Mucosa of descending colon (tissue), 3 donors: ENCODE measurements around the gene PRKAR1B. TPM values are rescaled to one million over a fixed set of nuclear protein-coding genes. Genes with fewer than 3 reads are reported as not detected.
"Not testable (repeated sequence)": the region's sequence is repeated elsewhere in the genome, so short reads cannot be mapped to it uniquely, and the experiment has no call there.

Experiments
- ATAC-seq: fragments of 200-7000 bp; cut with Tn5 transposase; one replicate; pipeline ENCODE4 v1.9.1; 2020; ENCODE audit warnings: mild to moderate bottlenecking, moderate library complexity
- DNase-seq, 3 donors: peaks; one replicate each; pipeline ENCODE4 v3.0.0-alpha.2; 2020
- H3K36me3 ChIP-seq: fragments of 200-600 bp; one replicate; pipeline ENCODE4 v1.8.0; 2021; ENCODE audit warnings: low read depth, mild to moderate bottlenecking
- H3K4me1 ChIP-seq: fragments of 200-600 bp; one replicate; pipeline ENCODE4 v1.8.0; 2021; ENCODE audit warnings: low read depth, mild to moderate bottlenecking
- H3K4me3 ChIP-seq: fragments of 200-600 bp; one replicate; pipeline ENCODE4 v1.8.0; 2021; ENCODE audit warnings: mild to moderate bottlenecking
- H3K9me3 ChIP-seq: fragments of 200-600 bp; one replicate; pipeline ENCODE4 v1.8.0; 2021; ENCODE audit warnings: mild to moderate bottlenecking
- CTCF ChIP-seq: fragments of 200-600 bp; IDR thresholded peaks from one replicate; pipeline ENCODE4 v1.8.0; 2022; ENCODE audit warnings: antibody characterized with exemption, mild to moderate bottlenecking
- intact Hi-C, 2 donors: fragments of 100-400 bp; cut with DNase I in 1 of 2; cut with micrococcal nuclease in 1 of 2; formaldehyde crosslinking; loops; one replicate each; pipeline versions ENCODE4 v1.11.0 to v1.11.1; 2022; cut with DNase I, micrococcal nuclease
- total RNA-seq, 3 donors: library from RNA; stranded (reverse); fragmentation: NEBNext Ultra II Directional in 2 of 3; extraction: Animal tissue kit (Norgen Biotek cat#: 25700) in 2 of 3; gene quantifications; one replicate each; pipeline versions ENCODE4 v1.2.1 to v1.2.4, GENCODE V29; 2021 to 2023
- donor health status: DM: no; HTN: no; CAD: no; lungs with moderate emphysema.
- donor health status: DM: no; HTN: no; CAD: no.
- donor health status: DM: no; HTN: yes; CAD: no.

The PRKAR1B gene
- total RNA-seq, 3 donors from 2014 or later: 10.1 to 24.5 (median 24.4) TPM

GRCh38 chr7:747186-747585 is 20.1 kb upstream of the PRKAR1B start:
- Histone ChIP-seq H3K36me3 (no peaks in the 10 kb centered on the region), H3K4me1 (no peaks in the 10 kb centered on the region), H3K9me3 (no peaks in the 10 kb centered on the region), H3K4me3 (no peak overlapping the region)
- ATAC-seq: no peak
- TF ChIP-seq CTCF: no peak
- DNase-seq: peak in 2 of 3 donors; percentile 11 to 15
- intact Hi-C loops: no loop called here

GRCh38 chr7:746155-747061 is 19.3 kb upstream of the PRKAR1B start:
- Histone ChIP-seq H3K4me1 (no peaks in the 10 kb centered on the region), H3K9me3 (no peaks in the 10 kb centered on the region), H3K4me3 (no peak overlapping the region), H3K36me3 (no peaks in the 10 kb centered on the region)
- TF ChIP-seq CTCF: no peak
- DNase-seq: peak in 2 of 3 donors; percentile 6 to 44
- intact Hi-C loops: no loop called here
- ATAC-seq: no peak

GRCh38 chr7:745431-746154 is 18.5 kb upstream of the PRKAR1B start:
- intact Hi-C loops: no loop called here
- no peak overlapping the region for H3K4me3 ChIP-seq
- H3K4me1 ChIP-seq: no peaks in the 10 kb centered on the region
- no peaks in the 10 kb centered on the region for H3K36me3 ChIP-seq
- TF ChIP-seq CTCF: no peak
- no peaks in the 10 kb centered on the region for H3K9me3 ChIP-seq
- no peak for ATAC-seq
- DNase-seq: no peak

GRCh38 chr7:744854-745430 is 17.9 kb upstream of the PRKAR1B start:
- no peaks in the 10 kb centered on the region for H3K9me3 ChIP-seq
- no peaks in the 10 kb centered on the region for H3K36me3 ChIP-seq
- no peak overlapping the region for H3K4me3 ChIP-seq
- no peak for ATAC-seq
- no peak for TF ChIP-seq CTCF
- intact Hi-C loops: no loop called here
- H3K4me1 ChIP-seq: no peaks in the 10 kb centered on the region
- peak in 1 of 3 donors; percentile 31 for DNase-seq

GRCh38 chr7:744128-744520 is 17.0 kb upstream of the PRKAR1B start:
- ATAC-seq, intact Hi-C loops, H3K36me3 ChIP-seq, DNase-seq, H3K9me3 ChIP-seq, H3K4me1 ChIP-seq, H3K4me3 ChIP-seq: not testable (repeated sequence)

- peak; percentile 47 for ATAC-seq
- H3K36me3 ChIP-seq, intact Hi-C loops: not testable (repeated sequence)
Measured at GRCh38 chr7:743341-744127, 16.5 kb upstream of the PRKAR1B start.

More at GRCh38 chr7:743341-744127, 16.5 kb upstream of the PRKAR1B start:
- H3K9me3 ChIP-seq, H3K4me3 ChIP-seq, H3K4me1 ChIP-seq: not testable (repeated sequence)
- peak in 1 of 3 donors; percentile 28 for DNase-seq
